Coronary artery (tissue), 2 donors: Measurements from ENCODE around the gene SCYL2.

Experiments
- DNase-seq: peaks from one replicate; pipeline ENCODE4 v3.0.0-alpha.2; 2017; ENCODE audit warnings: low spot score
- H3K27ac ChIP-seq, 2 donors: fragments of 200-600 bp; sonication (generic); one replicate each; pipeline ENCODE4 v1.5.1; 2016 to 2019
- H3K4me3 ChIP-seq: fragments of 200-600 bp; sonication (generic); 2 replicates; pipeline ENCODE4 v1.5.1; 2016; ENCODE audit warnings: mild to moderate bottlenecking, moderate library complexity
- TF ChIP-seq, protein P1 (sequence below): fragments of 200-600 bp; sonication (generic); IDR thresholded peaks from one replicate; pipeline ENCODE4 v1.5.1; 2019; ENCODE audit warnings: antibody characterized with exemption

The SCYL2 gene

DNA sequence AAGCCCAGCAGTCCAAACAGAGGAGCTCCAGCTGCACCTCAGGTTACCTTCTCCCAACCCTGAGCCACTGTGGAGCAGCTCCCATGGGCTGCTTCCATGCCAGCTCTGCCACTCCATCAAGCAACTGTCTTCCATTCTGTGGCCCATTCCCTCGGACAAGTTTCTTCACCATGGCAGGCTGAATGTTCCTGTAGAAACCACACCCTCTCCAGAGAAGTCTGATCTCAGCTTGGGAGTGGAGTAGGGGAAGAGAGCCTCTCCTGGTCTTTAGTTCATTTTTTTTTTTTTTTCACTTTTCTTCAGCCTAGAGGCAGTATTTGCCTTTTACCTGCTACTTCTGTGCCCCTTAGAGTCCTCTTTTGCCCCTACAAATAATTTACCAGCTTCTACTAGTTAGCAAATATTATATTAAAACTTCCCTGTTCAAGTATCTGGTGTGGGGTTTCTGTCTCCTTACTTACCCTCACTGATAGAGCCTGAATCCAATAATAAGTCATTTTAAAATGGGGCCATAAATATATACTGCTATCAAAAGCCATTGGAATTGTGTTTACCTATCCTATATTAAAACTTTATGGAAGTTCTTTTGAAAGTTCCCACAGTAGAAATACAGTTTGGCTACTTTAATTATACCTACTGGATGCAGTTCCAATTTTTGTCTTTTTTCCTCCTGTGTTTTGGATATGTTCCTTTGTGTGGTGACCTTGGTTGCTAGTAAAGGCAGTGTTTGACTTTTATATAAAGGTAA lies 78.2 kb downstream of the SCYL2 start:
- Histone ChIP-seq H3K27ac (no peak overlapping the region), H3K4me3 (no peak overlapping the region)
- TF ChIP-seq, protein P1, sequence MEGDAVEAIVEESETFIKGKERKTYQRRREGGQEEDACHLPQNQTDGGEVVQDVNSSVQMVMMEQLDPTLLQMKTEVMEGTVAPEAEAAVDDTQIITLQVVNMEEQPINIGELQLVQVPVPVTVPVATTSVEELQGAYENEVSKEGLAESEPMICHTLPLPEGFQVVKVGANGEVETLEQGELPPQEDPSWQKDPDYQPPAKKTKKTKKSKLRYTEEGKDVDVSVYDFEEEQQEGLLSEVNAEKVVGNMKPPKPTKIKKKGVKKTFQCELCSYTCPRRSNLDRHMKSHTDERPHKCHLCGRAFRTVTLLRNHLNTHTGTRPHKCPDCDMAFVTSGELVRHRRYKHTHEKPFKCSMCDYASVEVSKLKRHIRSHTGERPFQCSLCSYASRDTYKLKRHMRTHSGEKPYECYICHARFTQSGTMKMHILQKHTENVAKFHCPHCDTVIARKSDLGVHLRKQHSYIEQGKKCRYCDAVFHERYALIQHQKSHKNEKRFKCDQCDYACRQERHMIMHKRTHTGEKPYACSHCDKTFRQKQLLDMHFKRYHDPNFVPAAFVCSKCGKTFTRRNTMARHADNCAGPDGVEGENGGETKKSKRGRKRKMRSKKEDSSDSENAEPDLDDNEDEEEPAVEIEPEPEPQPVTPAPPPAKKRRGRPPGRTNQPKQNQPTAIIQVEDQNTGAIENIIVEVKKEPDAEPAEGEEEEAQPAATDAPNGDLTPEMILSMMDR = no peak
- DNase-seq = no peak

DNA sequence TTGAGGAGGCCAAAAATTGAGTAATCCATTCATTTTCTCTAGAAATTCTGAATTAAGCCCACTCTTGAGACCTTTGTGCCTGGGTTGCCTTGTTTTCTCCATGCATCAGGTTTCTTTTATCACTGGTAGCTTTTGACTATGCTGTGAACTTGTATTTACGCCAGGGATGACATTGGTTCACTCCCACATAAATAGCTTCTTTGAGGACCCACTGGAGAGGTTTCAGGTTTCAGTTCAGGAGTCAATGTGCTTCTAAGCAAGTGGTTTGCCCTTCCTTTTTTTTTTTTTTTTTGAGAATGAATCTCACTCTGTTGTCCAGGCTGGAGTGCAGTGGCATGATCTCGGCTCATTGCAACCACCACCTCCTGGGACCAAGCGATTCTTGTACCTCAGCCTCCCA lies 79.7 kb downstream of the SCYL2 start:
- no peak for DNase-seq
- H3K27ac ChIP-seq = no peak overlapping the region
- TF ChIP-seq, protein P1 = no peak
- H3K4me3 ChIP-seq = no peak overlapping the region

DNA sequence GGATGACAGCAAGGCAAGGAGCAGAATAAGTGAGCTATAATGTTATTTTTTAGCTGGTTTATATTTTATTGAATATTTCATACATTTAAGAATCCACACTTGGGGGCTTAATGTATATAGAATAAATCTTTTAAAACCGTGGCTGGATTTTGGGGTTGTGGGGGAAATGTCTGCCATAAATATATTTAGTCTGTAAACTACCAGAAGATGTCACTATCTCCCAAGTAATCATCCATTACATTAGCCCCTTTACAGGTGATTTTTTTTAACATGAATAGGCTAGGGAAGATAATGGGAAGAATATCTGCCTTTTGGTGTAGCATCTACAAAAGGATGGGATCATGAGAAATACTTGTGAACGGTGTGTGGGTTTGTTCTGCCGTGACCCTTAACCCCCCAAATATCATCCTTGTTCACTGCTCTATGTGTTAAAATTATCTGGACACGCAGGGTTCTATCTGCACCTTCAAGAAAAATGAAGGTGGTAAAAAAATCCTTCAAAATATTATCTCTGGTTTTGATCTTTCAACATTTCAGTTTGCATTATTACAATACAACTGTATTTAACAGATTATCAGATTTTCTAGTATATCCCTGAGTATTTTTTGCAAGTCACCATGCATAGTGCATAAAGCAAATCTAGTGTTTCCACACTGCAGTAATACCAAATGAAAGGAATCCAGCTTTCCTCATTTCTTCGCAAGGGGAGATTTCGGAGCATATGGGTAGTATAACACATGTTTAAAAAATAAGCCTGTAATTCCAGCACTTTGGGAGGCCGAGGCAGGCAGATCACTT lies 81.9 kb downstream of the SCYL2 start:
- DNase-seq = no peak
- Histone ChIP-seq H3K4me3 (no peak overlapping the region), H3K27ac (no peak overlapping the region)
- TF ChIP-seq, protein P1 = no peak

DNA sequence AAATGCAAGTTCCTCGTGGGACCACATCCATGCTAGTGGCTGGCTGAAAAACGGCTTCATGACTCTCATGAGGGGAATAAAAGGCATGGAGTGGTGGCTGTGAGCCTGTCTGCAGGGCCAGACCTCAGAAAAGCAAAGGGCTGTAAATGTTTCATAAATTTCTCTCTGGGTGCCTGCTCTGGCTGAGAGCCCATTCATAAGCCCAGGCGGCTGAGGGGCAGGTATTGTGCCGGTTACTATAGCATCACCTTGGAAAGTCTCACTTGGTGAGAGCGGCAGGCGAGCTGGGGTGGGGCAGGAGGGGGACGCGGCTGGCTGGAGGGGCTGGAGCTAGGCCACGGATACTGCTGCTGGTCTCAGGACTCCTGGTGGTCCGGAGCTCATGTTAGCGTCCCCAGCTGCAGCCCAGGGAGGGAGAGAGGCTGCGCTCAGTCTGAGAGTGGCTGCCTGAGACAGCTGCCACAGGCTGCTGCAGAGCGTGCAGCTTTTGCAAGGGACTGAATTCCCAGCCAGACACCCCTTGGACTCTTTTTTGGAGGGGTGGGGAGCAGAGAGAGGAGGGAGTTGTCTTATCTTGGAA lies 89.8 kb downstream of the SCYL2 start, which contains the start of gene SLC17A8:
Gene SLC17A8, plus strand, starts transcription at position 431 of the 580 bp plus-strand sequence. CDS start 318 bp downstream, outside the sequence.
- Histone ChIP-seq H3K4me3 (no peak within 1 kb of the TSS), H3K27ac (no peak within 1 kb of the TSS)
- no peak for DNase-seq
- TF ChIP-seq, protein P1 = no peak

DNA sequence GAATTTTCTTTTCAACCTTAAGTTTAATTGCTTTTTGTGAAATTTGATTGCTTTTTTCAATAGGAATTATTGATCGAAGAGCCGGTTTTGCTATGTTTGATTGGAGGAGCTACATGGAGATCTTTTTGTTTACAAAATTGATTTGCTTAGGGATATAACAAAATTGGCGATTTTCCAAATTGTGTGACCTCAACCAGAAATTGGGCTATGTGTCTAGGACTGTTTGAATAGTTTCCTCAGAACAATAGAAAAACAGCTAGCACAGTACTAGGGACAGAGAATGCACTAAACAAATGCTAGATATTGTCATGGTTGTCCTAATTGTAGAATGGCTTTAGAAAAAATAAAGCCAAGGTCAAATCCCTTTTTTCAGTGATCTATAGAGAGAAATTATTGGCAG lies 92.3 kb downstream of the SCYL2 start:
- TF ChIP-seq, protein P1 = no peak
- no peak for DNase-seq
- Histone ChIP-seq H3K27ac (no peak overlapping the region), H3K4me3 (no peak overlapping the region)

DNA sequence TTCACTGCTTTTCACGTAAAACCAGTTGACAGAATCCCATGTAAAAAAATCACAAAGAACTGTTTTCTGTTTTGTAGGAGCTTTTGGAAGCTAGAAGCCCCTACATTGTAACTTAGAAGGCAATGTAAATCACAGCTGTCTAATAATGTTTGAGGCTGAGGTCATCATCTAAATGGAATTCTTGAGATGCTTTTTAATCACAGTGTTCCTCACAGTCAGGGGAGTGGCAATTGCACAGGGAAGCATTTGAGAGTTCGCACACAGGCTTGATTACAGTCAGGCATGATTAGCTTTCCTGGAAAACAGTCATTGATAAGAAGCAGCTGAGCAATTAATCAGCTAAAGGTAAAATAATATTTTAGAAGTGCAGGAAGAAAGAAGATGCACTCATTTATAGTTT lies 92.8 kb downstream of the SCYL2 start:
- DNase-seq = no peak
- no peak overlapping the region for H3K27ac ChIP-seq

More for the DNA sequence above, 92.8 kb downstream of the SCYL2 start:
- TF ChIP-seq, protein P1 = no peak
- no peak overlapping the region for H3K4me3 ChIP-seq
